SJCRH30 (cell line): ENCODE data around the gene CFP. TPM values are rescaled to one million over a fixed set of nuclear protein-coding genes. Genes with fewer than 3 reads are reported as not detected.

Source experiments
- DNase-seq, 2 experiments: peaks; one replicate each; pipeline ENCODE4 v3.0.0-alpha.2; 2015 to 2020
- H3K27ac ChIP-seq: fragments of 250-450 bp; sonication (Bioruptor Pico); 2 replicates; pipeline ENCODE4 v1.5.1; 2020; ENCODE audit warnings: mild to moderate bottlenecking, moderate library complexity
- H3K27me3 ChIP-seq: fragments of 250-450 bp; sonication (Bioruptor Pico); 2 replicates; pipeline ENCODE4 v1.5.1; 2020; ENCODE audit warnings: mild to moderate bottlenecking, moderate library complexity
- H3K36me3 ChIP-seq: fragments of 250-450 bp; sonication (Bioruptor Pico); 2 replicates; pipeline ENCODE4 v1.5.1; 2020; ENCODE audit warnings: mild to moderate bottlenecking, moderate library complexity
- H3K4me1 ChIP-seq: fragments of 250-450 bp; sonication (Bioruptor Pico); 2 replicates; pipeline ENCODE4 v1.5.1; 2020; ENCODE audit warnings: mild to moderate bottlenecking, moderate library complexity
- H3K4me3 ChIP-seq: fragments of 250-450 bp; sonication (Bioruptor Pico); 2 replicates; pipeline ENCODE4 v1.5.1; 2020; ENCODE audit warnings: mild to moderate bottlenecking, moderate library complexity
- H3K9me3 ChIP-seq: fragments of 250-450 bp; sonication (Bioruptor Pico); replicated peaks from 2 replicates; pipeline ENCODE4 v1.5.1; 2020; ENCODE audit warnings: mild to moderate bottlenecking, moderate library complexity
- total RNA-seq: library from RNA; depleted of rRNA; stranded (reverse); fragments of >200 nt; shearing (Covaris generic); gene quantifications from 2 replicates; pipeline ENCODE4 v1.2.3, GENCODE V29; 2014

The CFP gene
- total RNA-seq, 1 experiment from 2014 or later: 0.32 TPM

- no peak for DNase-seq
- H3K27ac ChIP-seq: no peak overlapping the region
- no peak overlapping the region for H3K4me3 ChIP-seq
- no peaks in the 10 kb centered on the region for H3K4me1 ChIP-seq
- no peaks in the 10 kb centered on the region for H3K27me3 ChIP-seq
- H3K9me3 ChIP-seq: no peaks in the 10 kb centered on the region
- H3K36me3 ChIP-seq: no peaks in the 10 kb centered on the region
Measured at GRCh38 chrX:47596256-47596655, 33.5 kb downstream of the CFP start.

- no peak overlapping the region for H3K27ac ChIP-seq
- no peak overlapping the region for H3K4me3 ChIP-seq
- no peaks in the 10 kb centered on the region for H3K27me3 ChIP-seq
- DNase-seq: no peak
- H3K9me3 ChIP-seq: no peaks in the 10 kb centered on the region
- no peaks in the 10 kb centered on the region for H3K4me1 ChIP-seq
- H3K36me3 ChIP-seq: no peaks in the 10 kb centered on the region
Measured at GRCh38 chrX:47595716-47596251, 33.9 kb downstream of the CFP start.

- Histone ChIP-seq H3K27me3 (no peaks in the 10 kb centered on the region), H3K4me3 (no peak overlapping the region), H3K4me1 (no peaks in the 10 kb centered on the region), H3K36me3 (no peaks in the 10 kb centered on the region), H3K27ac (no peak overlapping the region), H3K9me3 (no peaks in the 10 kb centered on the region)
- DNase-seq: no peak
Measured at GRCh38 chrX:47593522-47593921, 36.2 kb downstream of the CFP start.

- no peak overlapping the region for H3K27ac ChIP-seq
- no peaks in the 10 kb centered on the region for H3K9me3 ChIP-seq
- H3K36me3 ChIP-seq: no peaks in the 10 kb centered on the region
- DNase-seq: no peak
- no peak overlapping the region for H3K4me3 ChIP-seq
- no peaks in the 10 kb centered on the region for H3K4me1 ChIP-seq
- no peaks in the 10 kb centered on the region for H3K27me3 ChIP-seq
Measured at GRCh38 chrX:47590984-47591383, 38.7 kb downstream of the CFP start.

GRCh38 chrX:47587906-47588735 is 41.6 kb downstream of the CFP start:
- Histone ChIP-seq H3K27me3 (no peaks in the 10 kb centered on the region), H3K4me3 (no peak overlapping the region), H3K4me1 (no peaks in the 10 kb centered on the region), H3K27ac (no peak overlapping the region), H3K36me3 (no peaks in the 10 kb centered on the region), H3K9me3 (no peaks in the 10 kb centered on the region)
- no peak for DNase-seq

- no peak for DNase-seq
- Histone ChIP-seq H3K4me3 (no peak overlapping the region), H3K9me3 (no peaks in the 10 kb centered on the region), H3K27me3 (no peaks in the 10 kb centered on the region), H3K36me3 (no peaks in the 10 kb centered on the region), H3K4me1 (no peaks in the 10 kb centered on the region), H3K27ac (no peak overlapping the region)
Measured at GRCh38 chrX:47587091-47587891, 42.4 kb downstream of the CFP start.

GRCh38 chrX:47586043-47586787 is 43.5 kb downstream of the CFP start:
- H3K27ac ChIP-seq: no peak overlapping the region
- H3K27me3 ChIP-seq: no peaks in the 10 kb centered on the region
- H3K4me1 ChIP-seq: no peaks in the 10 kb centered on the region
- DNase-seq: no peak
- H3K4me3 ChIP-seq: no peak overlapping the region
- no peaks in the 10 kb centered on the region for H3K9me3 ChIP-seq
- no peaks in the 10 kb centered on the region for H3K36me3 ChIP-seq

GRCh38 chrX:47585273-47585672 is 44.5 kb downstream of the CFP start:
- no peaks in the 10 kb centered on the region for H3K36me3 ChIP-seq
- H3K27ac ChIP-seq: no peak overlapping the region
- no peak for DNase-seq
- H3K9me3 ChIP-seq: no peaks in the 10 kb centered on the region
- H3K4me1 ChIP-seq: no peaks in the 10 kb centered on the region
- no peaks in the 10 kb centered on the region for H3K27me3 ChIP-seq
- no peak overlapping the region for H3K4me3 ChIP-seq

- DNase-seq: no peak
- H3K27me3 ChIP-seq: no peaks in the 10 kb centered on the region
- H3K27ac ChIP-seq: no peak overlapping the region
- no peaks in the 10 kb centered on the region for H3K4me1 ChIP-seq
- H3K36me3 ChIP-seq: no peaks in the 10 kb centered on the region
- H3K4me3 ChIP-seq: no peak overlapping the region
- H3K9me3 ChIP-seq: no peaks in the 10 kb centered on the region
Measured at GRCh38 chrX:47584714-47585113, 45.0 kb downstream of the CFP start.

- DNase-seq: no peak
- Histone ChIP-seq H3K4me1 (no peaks in the 10 kb centered on the region), H3K9me3 (no peaks in the 10 kb centered on the region), H3K4me3 (no peak overlapping the region), H3K27me3 (no peaks in the 10 kb centered on the region), H3K36me3 (no peaks in the 10 kb centered on the region), H3K27ac (no peak overlapping the region)
Measured at GRCh38 chrX:47583240-47583861, 46.4 kb downstream of the CFP start.

GRCh38 chrX:47581731-47582647 is 47.7 kb downstream of the CFP start, which contains the start of gene TIMP1:
TIMP1 (plus strand) TSS chrX:47582436; CDS start chrX:47583416, 980 bp downstream.
- Histone ChIP-seq H3K4me3 (peak within 1 kb of the TSS; percentile 70), H3K36me3 (no peaks in the 10 kb centered on the region), H3K9me3 (no peaks in the 10 kb centered on the region), H3K27me3 (no peaks in the 10 kb centered on the region), H3K4me1 (no peaks in the 10 kb centered on the region), H3K27ac (peak within 1 kb of the TSS; percentile 72)
- peak; percentile 86 to 90 for DNase-seq

GRCh38 chrX:47579537-47579936 is 50.2 kb downstream of the CFP start:
- no peak for DNase-seq
- Histone ChIP-seq H3K27ac (no peak overlapping the region), H3K4me1 (no peaks in the 10 kb centered on the region), H3K4me3 (no peak overlapping the region), H3K36me3 (no peaks in the 10 kb centered on the region), H3K27me3 (no peaks in the 10 kb centered on the region), H3K9me3 (no peaks in the 10 kb centered on the region)

GRCh38 chrX:47578692-47579091 is 51.0 kb downstream of the CFP start:
- no peaks in the 10 kb centered on the region for H3K36me3 ChIP-seq
- H3K4me3 ChIP-seq: no peak overlapping the region
- no peak overlapping the region for H3K27ac ChIP-seq
- peak in 1 of 2 experiments; percentile 11 for DNase-seq
- H3K4me1 ChIP-seq: no peaks in the 10 kb centered on the region
- no peaks in the 10 kb centered on the region for H3K27me3 ChIP-seq
- H3K9me3 ChIP-seq: no peaks in the 10 kb centered on the region
